HG03460 (cell line): ENCODE measurements around the gene CEP89.
"Not testable (repeated sequence)": the region's sequence is repeated elsewhere in the genome, so short reads cannot be mapped to it uniquely, and the experiment has no call there.

Experiments used
- ATAC-seq: cut with Tn5 transposase; IDR thresholded peaks from one replicate; pipeline ENCODE4 v1.9.1; 2021; ENCODE audit not compliant: unreplicated experiment

The CEP89 gene

GRCh38 chr19:32969549-32969948 lies 2.2 kb downstream of the CEP89 start:
- no peak for ATAC-seq

- no peak for ATAC-seq
Measured at GRCh38 chr19:32966750-32967149, 5.0 kb downstream of the CEP89 start.

DNA sequence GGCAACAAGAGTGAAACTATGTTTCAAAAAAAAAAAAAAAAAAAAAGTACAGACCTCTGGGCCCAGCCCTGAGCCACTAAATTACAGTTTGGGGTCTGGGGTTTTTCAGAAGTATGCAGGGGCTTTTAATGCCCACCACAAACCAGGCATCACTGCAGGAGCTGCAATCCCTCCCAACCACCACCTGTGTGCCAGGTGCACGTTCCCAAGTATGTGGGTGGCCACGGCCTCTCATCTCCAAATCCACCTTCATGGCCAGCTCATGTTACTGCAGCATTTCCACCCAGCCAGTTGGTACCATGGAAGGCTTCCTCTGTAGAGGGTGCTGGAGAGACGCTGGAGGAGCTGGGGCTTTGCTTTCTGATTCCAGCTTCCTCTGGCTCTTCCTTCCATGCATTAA lies 26.5 kb downstream of the CEP89 start:
- no peak for ATAC-seq

DNA sequence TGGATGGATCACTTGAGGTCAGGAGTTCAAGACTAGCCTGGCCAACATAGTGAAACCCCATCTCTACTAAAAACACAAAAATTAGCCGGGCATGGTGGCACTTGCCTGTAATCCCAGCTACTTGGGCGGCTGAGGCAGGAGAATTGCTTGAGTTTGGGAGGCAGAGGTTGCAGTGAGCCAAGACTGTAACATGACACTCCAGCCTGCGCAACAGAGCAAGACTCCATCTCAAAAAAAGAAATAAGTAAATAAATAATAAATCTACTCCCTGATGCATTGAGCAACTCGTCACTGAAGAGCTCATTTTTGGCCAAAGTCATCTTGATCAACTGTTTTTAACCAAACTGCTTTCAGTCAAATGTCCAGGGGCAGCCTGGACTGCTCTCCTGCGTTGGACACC lies 30.5 kb downstream of the CEP89 start:
- ATAC-seq, result not testable (repeated sequence)

- ATAC-seq, result no peak
Measured at GRCh38 chr19:32936065-32936464, 35.7 kb downstream of the CEP89 start.

DNA sequence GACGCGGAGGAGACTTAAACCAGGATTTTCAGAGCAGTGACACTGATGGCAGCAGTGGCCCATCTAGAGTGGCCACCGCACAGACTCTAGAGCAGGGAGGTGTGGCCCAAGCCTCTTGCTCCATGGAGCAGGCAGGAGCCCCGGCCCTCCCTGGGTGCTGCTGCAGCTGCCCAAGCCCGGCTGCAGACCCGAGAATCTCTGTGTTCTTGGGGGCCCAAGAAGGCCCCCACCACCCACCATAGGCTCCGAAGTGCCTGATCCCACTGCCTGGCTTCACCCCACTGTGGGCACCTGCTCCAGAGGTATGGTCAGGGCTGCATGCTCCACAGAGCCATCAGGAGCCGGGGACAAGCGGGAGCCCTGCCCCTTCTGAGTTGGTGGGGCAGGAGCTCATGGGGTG lies 36.1 kb downstream of the CEP89 start:
- ATAC-seq, result no peak

GRCh38 chr19:32933571-32933970 lies 38.2 kb downstream of the CEP89 start:
- no peak for ATAC-seq

DNA sequence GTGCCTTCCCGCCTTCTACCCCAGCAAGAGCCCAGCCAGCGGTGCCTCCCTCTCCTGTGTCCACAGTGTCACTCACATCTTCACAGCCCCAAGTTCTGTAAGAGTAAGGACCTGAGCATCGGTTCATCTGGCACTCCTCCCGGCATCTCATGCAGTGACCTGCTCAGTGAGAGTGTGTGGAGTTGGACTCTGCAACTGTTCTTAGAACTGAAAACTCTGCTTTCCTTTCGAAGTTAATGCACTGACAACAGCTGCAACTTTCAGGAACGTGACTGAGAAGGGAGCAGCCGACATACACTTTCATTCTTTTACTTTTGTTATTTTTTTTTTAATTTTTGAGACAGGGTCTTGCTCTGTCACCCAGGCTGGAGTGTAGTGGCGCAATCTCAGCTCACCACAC lies 41.2 kb downstream of the CEP89 start:
- no peak for ATAC-seq

DNA sequence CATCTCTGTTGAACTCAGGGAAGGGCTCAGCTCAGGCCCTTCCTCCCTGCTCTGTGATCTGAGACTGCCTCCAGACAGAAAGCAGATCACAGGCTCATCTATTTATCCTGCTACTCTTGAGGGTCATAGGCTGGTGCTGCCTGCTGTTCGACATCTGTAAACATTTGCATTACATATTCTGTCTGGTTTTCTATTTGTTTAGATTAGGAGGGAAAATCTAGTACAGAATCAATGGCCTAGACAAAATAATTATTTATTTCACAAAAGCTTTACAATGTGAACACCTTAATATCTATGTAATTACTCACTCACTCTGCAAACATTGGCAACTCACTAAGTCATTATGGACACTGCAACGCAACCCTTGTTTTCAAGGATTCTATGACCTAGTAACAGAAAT lies 43.0 kb downstream of the CEP89 start:
- ATAC-seq, result no peak

DNA sequence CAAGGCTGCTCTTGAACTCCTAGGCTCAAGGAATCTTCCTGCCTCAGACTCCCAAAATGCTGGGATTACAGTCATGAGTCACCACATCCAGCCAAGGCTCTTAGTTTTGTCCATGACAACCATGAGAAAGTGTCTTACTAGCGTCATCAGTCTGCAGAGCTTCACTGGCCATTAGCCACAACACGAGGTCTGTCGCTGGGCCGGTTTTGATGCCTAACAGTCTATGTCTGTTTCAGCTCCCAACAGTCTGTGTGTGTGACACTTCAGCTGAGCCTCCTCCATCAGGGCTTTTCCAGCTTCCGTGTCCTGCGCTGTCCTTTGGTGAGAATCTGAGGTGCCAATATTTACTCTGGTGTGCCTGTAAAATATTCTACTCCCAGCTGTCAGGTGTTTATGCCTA lies 47.6 kb downstream of the CEP89 start:
- ATAC-seq, result no peak

GRCh38 chr19:32921624-32922023 lies 50.1 kb downstream of the CEP89 start:
- ATAC-seq, result no peak

DNA sequence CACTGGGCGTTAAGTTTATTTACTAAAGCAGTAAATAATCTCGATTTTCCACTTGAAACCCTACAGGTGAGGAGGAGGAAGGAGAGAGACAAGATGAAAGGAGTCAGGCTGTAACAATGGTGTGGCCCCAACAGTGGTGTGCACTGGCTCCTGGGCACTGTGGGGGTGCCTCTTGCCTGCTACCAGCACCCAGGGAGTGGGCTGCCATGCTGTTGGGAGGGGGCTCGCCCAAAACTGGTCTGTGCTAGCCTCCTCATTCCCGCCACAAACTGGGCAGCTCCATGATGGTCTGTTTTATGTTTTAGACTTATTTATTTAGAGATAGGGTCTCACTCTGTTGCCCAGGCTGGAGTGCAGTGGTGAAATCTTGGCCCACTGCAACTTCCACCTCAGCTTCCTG lies 52.4 kb downstream of the CEP89 start:
- no peak for ATAC-seq

DNA sequence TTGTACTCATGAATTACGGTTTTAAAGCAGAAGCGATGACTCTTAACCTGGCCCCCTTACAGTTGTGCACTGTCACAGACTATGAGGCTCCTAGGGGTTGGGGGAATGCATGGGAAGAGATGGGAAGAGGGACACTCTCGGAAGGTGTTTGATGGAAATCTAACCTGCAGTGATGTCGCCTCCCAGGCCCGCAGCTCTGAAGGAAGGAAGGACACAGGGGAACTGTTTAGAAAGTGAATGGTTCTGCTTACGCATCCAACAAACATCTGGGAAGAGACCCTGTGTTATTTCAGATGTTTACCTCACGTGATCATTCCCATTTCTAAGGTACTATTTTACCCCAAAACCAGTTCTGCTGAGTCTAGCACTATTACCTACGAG lies 54.2 kb downstream of the CEP89 start:
- ATAC-seq, result no peak

- ATAC-seq, result no peak
Measured at GRCh38 chr19:32916969-32917615, 54.7 kb downstream of the CEP89 start.

DNA sequence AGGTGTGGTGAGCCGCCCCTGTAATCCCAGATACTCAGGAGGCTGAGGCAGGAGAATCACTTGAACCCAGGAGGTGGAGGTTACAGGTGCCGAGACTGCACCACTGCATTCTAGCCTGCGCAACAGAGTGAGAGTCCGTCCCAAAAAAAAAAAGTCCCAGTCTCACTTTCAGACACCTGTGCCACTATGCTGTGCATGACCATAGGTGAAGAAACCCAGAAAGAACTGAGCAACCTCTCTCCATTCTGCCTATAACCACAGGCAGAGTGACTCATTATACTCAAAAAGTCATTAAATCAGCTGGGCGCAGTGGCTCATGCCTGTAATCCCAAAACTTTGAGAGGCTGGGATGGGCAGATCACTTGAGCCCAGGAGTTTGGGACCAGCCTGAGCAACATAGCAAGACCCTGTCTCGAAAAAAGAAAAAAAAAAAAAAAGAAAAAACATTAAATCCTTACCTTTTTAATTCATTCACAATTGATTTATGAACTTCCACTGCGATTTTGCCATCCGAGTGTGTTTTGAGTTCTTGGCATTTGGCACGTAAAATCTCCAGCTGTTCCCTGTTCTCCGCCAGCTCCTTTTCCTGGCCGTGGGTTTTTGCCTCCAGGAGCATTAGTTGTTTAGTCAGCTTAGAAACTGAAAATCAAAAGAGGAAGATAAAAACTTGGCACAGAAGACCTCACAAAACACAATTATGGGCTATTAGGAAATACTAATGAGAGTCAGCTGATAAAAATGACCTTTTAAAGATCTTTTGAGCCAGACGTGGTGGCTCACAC lies 56.7 kb downstream of the CEP89 start:
- ATAC-seq, result no peak

DNA sequence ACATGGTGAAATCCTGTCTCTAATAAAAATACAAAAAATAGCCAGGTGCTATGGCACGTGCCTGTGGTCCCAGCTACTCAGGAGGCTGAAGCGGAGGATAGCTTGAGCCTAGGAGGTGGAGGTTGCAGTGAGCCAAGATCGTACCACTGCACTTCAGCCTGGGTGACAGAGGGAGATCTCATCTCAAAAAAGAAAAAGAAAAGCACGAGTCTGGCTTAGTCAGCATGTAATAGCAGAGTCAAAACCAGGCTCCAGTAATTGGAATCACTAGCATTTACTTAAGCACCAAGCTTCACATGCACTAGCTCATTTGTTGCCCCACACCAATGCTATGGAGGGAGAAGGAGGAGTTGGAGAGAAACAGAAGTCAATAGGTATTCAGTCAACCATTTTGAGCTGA lies 60.3 kb downstream of the CEP89 start:
- ATAC-seq, result no peak

GRCh38 chr19:32910874-32911273 lies 60.9 kb downstream of the CEP89 start:
- ATAC-seq, result no peak

GRCh38 chr19:32910094-32910493 lies 61.7 kb downstream of the CEP89 start:
- ATAC-seq, result no peak

DNA sequence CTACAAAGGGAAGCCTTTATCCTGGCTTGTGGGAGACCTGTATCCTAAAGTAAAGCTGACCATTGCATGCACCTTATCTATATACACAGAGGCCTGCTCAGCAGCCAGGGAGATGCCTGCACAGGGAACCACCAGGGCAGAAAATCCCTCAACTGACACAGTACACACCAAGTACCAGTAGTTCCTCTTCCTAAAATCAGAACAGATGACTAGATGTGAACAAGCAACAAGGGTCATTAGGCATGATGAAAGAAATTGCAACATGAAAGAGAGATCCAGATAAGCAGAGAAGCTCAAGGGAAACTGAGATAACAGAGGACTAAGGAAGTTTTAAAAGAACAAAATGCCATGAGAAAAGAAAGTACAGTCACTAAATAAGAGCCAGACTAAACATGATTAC lies 62.5 kb downstream of the CEP89 start:
- no peak for ATAC-seq

DNA sequence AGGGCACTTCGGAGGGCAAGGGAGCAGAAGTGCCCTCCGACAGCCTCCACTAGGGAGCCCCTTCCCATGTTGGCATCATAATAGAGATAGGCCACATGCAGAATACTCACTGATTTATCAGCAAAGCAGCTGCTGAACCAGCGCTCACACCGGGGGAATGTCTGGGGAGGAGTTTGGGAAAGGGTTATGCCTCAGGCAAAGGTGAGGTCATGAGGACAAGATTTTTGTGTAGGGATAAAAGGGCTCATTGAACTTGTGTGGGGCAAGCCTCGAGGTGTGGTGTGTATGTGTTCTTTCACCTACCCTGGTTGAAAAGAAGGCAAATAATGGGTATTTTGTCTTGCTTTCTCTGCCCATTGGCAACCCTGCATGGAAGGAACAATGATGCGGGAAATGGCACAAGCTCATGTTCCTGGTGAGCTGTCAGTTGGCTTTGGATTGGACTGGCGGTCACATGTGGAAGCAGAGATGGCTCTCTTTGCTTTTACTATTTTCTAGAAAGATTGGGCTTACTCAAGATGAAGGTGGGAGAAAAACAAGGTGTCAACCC lies 63.0 kb downstream of the CEP89 start:
- no peak for ATAC-seq

DNA sequence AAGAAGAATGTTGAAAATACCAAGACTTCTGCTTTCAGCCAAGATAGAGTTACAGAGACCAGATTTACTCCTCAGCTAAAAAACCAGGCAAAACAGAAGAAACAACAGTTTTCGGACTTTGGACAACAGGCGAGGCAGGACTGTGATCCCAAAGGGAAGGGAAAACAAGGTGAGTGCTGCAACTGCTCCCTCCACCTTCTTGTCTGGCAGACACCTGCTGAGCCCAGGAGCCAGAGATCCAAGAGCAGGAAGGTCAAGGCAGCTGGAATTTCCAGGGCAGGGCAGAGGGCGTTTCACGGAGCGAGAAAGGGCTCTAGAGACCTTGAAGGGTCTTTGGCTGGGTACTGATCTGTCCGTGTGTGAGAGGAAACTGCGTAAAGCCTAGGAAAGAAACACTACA lies 69.3 kb downstream of the CEP89 start:
- ATAC-seq, result no peak

GRCh38 chr19:32901504-32902161 lies 70.1 kb downstream of the CEP89 start:
- ATAC-seq, result no peak
